HPDE6-E6E7 (cell line): ENCODE measurements around the gene RRP36.

Source experiments
- DNase-seq: peaks from one replicate; pipeline ENCODE4 v3.0.0; 2011; ENCODE audit warnings: missing footprints; ENCODE audit errors: extremely low spot score

Gene RRP36

GRCh38 chr6:43007126-43007525 is 14.3 kb upstream of the RRP36 start:
- no peak for DNase-seq

- no peak for DNase-seq
These were observed 12.3 kb upstream of the RRP36 start for GRCh38 chr6:43009124-43009523.

- no peak for DNase-seq
These were observed 10.2 kb upstream of the RRP36 start for GRCh38 chr6:43011207-43011606.

- DNase-seq = no peak
These were observed 9.1 kb upstream of the RRP36 start for GRCh38 chr6:43012364-43012763.

- no peak for DNase-seq
These were observed 8.2 kb upstream of the RRP36 start for GRCh38 chr6:43013097-43013842.

- DNase-seq = peak; percentile 100
These were observed 7.5 kb upstream of the RRP36 start, which contains the start of the genes KLHDC3 and MEA1 for GRCh38 chr6:43013843-43014433. KLHDC3 (plus strand) TSS chr6:43014249; CDS start chr6:43017193, 2,944 bp downstream. MEA1 (minus strand) TSS chr6:43013946; CDS start chr6:43013813, 133 bp downstream.

GRCh38 chr6:43014434-43014909 is 7.0 kb upstream of the RRP36 start:
- no peak for DNase-seq

- no peak for DNase-seq
These were observed 5.1 kb upstream of the RRP36 start for GRCh38 chr6:43016176-43016942.

- DNase-seq = no peak
These were observed 4.5 kb upstream of the RRP36 start for GRCh38 chr6:43016943-43017334.

- no peak for DNase-seq
These were observed 2.3 kb upstream of the RRP36 start for GRCh38 chr6:43019152-43019551.

GRCh38 chr6:43020052-43020705 is 1.2 kb upstream of the RRP36 start:
- DNase-seq = no peak

GRCh38 chr6:43020847-43021246 is 576 bp upstream of the RRP36 start:
- DNase-seq = no peak

GRCh38 chr6:43024436-43024835 is 3.0 kb downstream of the RRP36 start:
- no peak for DNase-seq

- no peak for DNase-seq
These were observed 4.9 kb downstream of the RRP36 start for GRCh38 chr6:43026365-43026764.

- no peak for DNase-seq
These were observed 7.7 kb downstream of the RRP36 start for GRCh38 chr6:43029120-43029519.

GRCh38 chr6:43032326-43032725 is 10.9 kb downstream of the RRP36 start:
- DNase-seq = no peak

GRCh38 chr6:43033496-43034189 is 12.2 kb downstream of the RRP36 start:
- no peak for DNase-seq

GRCh38 chr6:43034190-43034525 is 12.7 kb downstream of the RRP36 start:
- DNase-seq = no peak

- no peak for DNase-seq
These were observed 14.2 kb downstream of the RRP36 start for GRCh38 chr6:43035495-43036194.

- no peak for DNase-seq
These were observed 15.3 kb downstream of the RRP36 start for GRCh38 chr6:43036712-43037111.

GRCh38 chr6:43037197-43037596 is 15.8 kb downstream of the RRP36 start:
- no peak for DNase-seq
